Stomach (tissue), 4 donors: Measurements from ENCODE around the gene CAPN8.

ENCODE experiments used
- CTCF ChIP-seq, 7 experiments: fragments of 450-650 bp in 4 of 7; fragments of 200-600 bp in 3 of 7; sonication (generic) in 3 of 7; IDR thresholded peaks; one replicate each; pipeline ENCODE4 v1.5.1; 2016 to 2019; ENCODE audit warnings: antibody characterized with exemption in 7 of 7, control low read depth in 2 of 7, mild to moderate bottlenecking in 1 of 7
- EP300 ChIP-seq: sonication (generic); formaldehyde crosslinking; IDR thresholded peaks from one replicate; pipeline ENCODE4 v1.6.1; 2017; ENCODE audit warnings: antibody characterized with exemption

- TF ChIP-seq CTCF (IDR thresholded peaks at IDR 0.05) (peak in 5 of 7 experiments; percentile 55 to 87 (median 70)), EP300 (no peak)
Observed at GRCh38 chr1:223712194-223712849, 46.8 kb upstream of the CAPN8 start, which contains the start of gene CAPN2.
